HepG2 (cell line): ENCODE data around the gene SFTA2. TPM values are rescaled to one million over a fixed set of nuclear protein-coding genes. Genes with fewer than 3 reads are reported as not detected.

Experiments used
- FOXM1 ChIP-seq: sonication (generic); formaldehyde crosslinking; IDR thresholded peaks from 2 replicates; pipeline ENCODE4 v1.5.0; 2020; ENCODE audit warnings: missing genetic modification reagents
- GPN1 ChIP-seq: sonication (generic); formaldehyde crosslinking; IDR thresholded peaks from 2 replicates; pipeline ENCODE4 v1.5.1; 2020; ENCODE audit warnings: missing genetic modification reagents, borderline replicate concordance
- HMG20B ChIP-seq: conservative IDR thresholded peaks from 2 replicates; pipeline ENCODE4 v1.6.1; 2016; ENCODE audit warnings: missing genetic modification reagents, missing compliant biosample characterization
- HNF4A ChIP-seq: sonication (generic); formaldehyde crosslinking; IDR thresholded peaks from 2 replicates; pipeline ENCODE4 v1.4.0; 2020; ENCODE audit warnings: missing genetic modification reagents
- MEIS1 ChIP-seq: sonication (generic); formaldehyde crosslinking; IDR thresholded peaks from 2 replicates; pipeline ENCODE4 v1.9.0; 2021; ENCODE audit warnings: mild to moderate bottlenecking, missing genetic modification reagents, moderate library complexity, borderline replicate concordance
- MTF2 ChIP-seq: sonication (generic); formaldehyde crosslinking; IDR thresholded peaks from 2 replicates; pipeline ENCODE4 v1.5.0; 2020; ENCODE audit warnings: missing genetic modification reagents, borderline replicate concordance
- NFKB2 ChIP-seq: sonication (generic); formaldehyde crosslinking; IDR thresholded peaks from 2 replicates; pipeline ENCODE4 v1.4.0; 2020; ENCODE audit warnings: missing genetic modification reagents, borderline replicate concordance
- NFYB ChIP-seq: sonication (generic); formaldehyde crosslinking; IDR thresholded peaks from 2 replicates; pipeline ENCODE4 v1.4.0; 2020; ENCODE audit warnings: missing genetic modification reagents
- NONO ChIP-seq, 2 experiments: fragments of 450-650 bp in 1 of 2; sonication (generic) in 1 of 2; formaldehyde crosslinking in 1 of 2; IDR thresholded peaks in 1 of 2; conservative IDR thresholded peaks in 1 of 2; 2 replicates each; pipeline versions ENCODE4 v1.6.1 to v1.8.0; 2017 to 2022; ENCODE audit warnings: mild to moderate bottlenecking in 1 of 2, missing genetic modification reagents in 1 of 2, moderate library complexity in 1 of 2
- NPAS2 ChIP-seq: sonication (generic); formaldehyde crosslinking; IDR thresholded peaks from 2 replicates; pipeline ENCODE4 v1.8.0; 2022; ENCODE audit warnings: mild to moderate bottlenecking, missing genetic modification reagents, borderline replicate concordance
- RXRA ChIP-seq: sonication (generic); formaldehyde crosslinking; IDR thresholded peaks from 2 replicates; pipeline ENCODE4 v1.5.1; 2020; ENCODE audit warnings: missing genetic modification reagents
- SNAPC2 ChIP-seq: sonication (generic); formaldehyde crosslinking; IDR thresholded peaks from 2 replicates; pipeline ENCODE4 v1.8.1; 2022; ENCODE audit warnings: mild to moderate bottlenecking, missing genetic modification reagents
- SP1 ChIP-seq, 2 experiments: fragments of 450-650 bp in 1 of 2; sonication (generic) in 1 of 2; formaldehyde crosslinking in 1 of 2; IDR thresholded peaks; 2 replicates each; pipeline versions ENCODE4 v1.4.0 to v1.6.1; 2016 to 2020; ENCODE audit warnings: missing genetic modification reagents in 1 of 2
- TBX2 ChIP-seq: sonication (generic); formaldehyde crosslinking; IDR thresholded peaks from 2 replicates; pipeline ENCODE4 v1.5.0; 2020; ENCODE audit warnings: missing genetic modification reagents, mild to moderate bottlenecking, borderline replicate concordance
- THYN1 ChIP-seq: sonication (generic); formaldehyde crosslinking; IDR thresholded peaks from 2 replicates; pipeline ENCODE4 v1.8.1; 2023; ENCODE audit warnings: low read depth, mild to moderate bottlenecking, moderate library complexity, missing genetic modification reagents, borderline replicate concordance
- YEATS2 ChIP-seq: sonication (generic); formaldehyde crosslinking; IDR thresholded peaks from 2 replicates; pipeline ENCODE4 v1.4.0; 2020; ENCODE audit warnings: missing genetic modification reagents, borderline replicate concordance
- ZFAT ChIP-seq: sonication (generic); formaldehyde crosslinking; conservative IDR thresholded peaks from 2 replicates; pipeline ENCODE4 v1.8.1; 2023; ENCODE audit warnings: missing genetic modification reagents, inconsistent platforms
- ZNF160 ChIP-seq: sonication (generic); formaldehyde crosslinking; IDR thresholded peaks from 2 replicates; pipeline ENCODE4 v1.8.0; 2022; ENCODE audit warnings: mild to moderate bottlenecking, inconsistent platforms, missing genetic modification reagents
- ZNF260 ChIP-seq: sonication (generic); formaldehyde crosslinking; IDR thresholded peaks from 2 replicates; pipeline ENCODE4 v1.4.0; 2020; ENCODE audit warnings: missing genetic modification reagents, low read depth, mild to moderate bottlenecking, borderline replicate concordance
- ZNF496 ChIP-seq: sonication (generic); formaldehyde crosslinking; IDR thresholded peaks from 2 replicates; pipeline ENCODE4 v1.8.1; 2023; ENCODE audit warnings: mild to moderate bottlenecking, moderate library complexity, missing genetic modification reagents; ENCODE audit not compliant: insufficient replicate concordance
- ZNF570 ChIP-seq: sonication (generic); formaldehyde crosslinking; IDR thresholded peaks from 2 replicates; pipeline ENCODE4 v1.4.0; 2020; ENCODE audit warnings: mild to moderate bottlenecking, missing genetic modification reagents, borderline replicate concordance
- ZSCAN20 ChIP-seq: sonication (generic); formaldehyde crosslinking; IDR thresholded peaks from 2 replicates; pipeline ENCODE4 v1.4.0; 2020; ENCODE audit warnings: missing genetic modification reagents, mild to moderate bottlenecking, borderline replicate concordance
- ZSCAN29 ChIP-seq: sonication (generic); formaldehyde crosslinking; conservative IDR thresholded peaks from 2 replicates; pipeline ENCODE4 v1.4.0; 2020; ENCODE audit warnings: mild to moderate bottlenecking, missing genetic modification reagents
- polyA plus RNA-seq, 8 experiments: library from polyadenylated mRNA; depleted of rRNA in 3 of 8; stranded (reverse) in 7 of 8; unstranded in 1 of 8; fragments of >200 nt; fragmentation: Illumina TruSeq in 4 of 8; extraction: Trizol in 4 of 8; gene quantifications; 2 replicates each; pipeline versions ENCODE4 v1.2.1 to v1.2.3, GENCODE V29; 2011 to 2016; ENCODE audit warnings: low read depth in 4 of 8, missing spikeins in 1 of 8, mixed read lengths in 1 of 8; ENCODE audit not compliant: insufficient read depth in 1 of 8
- total RNA-seq, 5 experiments: library from RNA; depleted of rRNA; stranded (reverse); fragments of >200 nt; fragmentation: Illumina TruSeq; extraction: Trizol; gene quantifications; 2 replicates each; pipeline ENCODE4 v1.2.3, GENCODE V29; 2016; ENCODE audit warnings: low read depth in 1 of 5
- TF ChIP-seq, protein P1 (sequence below): sonication (generic); formaldehyde crosslinking; IDR thresholded peaks from 2 replicates; pipeline ENCODE4 v1.5.0; 2020; ENCODE audit warnings: mild to moderate bottlenecking, missing genetic modification reagents
- TF ChIP-seq, protein P2 (sequence below): IDR thresholded peaks from 2 replicates; pipeline ENCODE4 v1.6.1; 2016; ENCODE audit warnings: mild to moderate bottlenecking
- TF ChIP-seq, protein P3 (sequence below): sonication (generic); formaldehyde crosslinking; conservative IDR thresholded peaks from 2 replicates; pipeline ENCODE4 v1.5.0; 2020; ENCODE audit warnings: missing genetic modification reagents

The SFTA2 gene
- total and polyA plus RNA-seq, 2 of the 13 experiments (the other 11 are each of a cell fraction or from before 2014, with no cell fraction given): not detected

DNA sequence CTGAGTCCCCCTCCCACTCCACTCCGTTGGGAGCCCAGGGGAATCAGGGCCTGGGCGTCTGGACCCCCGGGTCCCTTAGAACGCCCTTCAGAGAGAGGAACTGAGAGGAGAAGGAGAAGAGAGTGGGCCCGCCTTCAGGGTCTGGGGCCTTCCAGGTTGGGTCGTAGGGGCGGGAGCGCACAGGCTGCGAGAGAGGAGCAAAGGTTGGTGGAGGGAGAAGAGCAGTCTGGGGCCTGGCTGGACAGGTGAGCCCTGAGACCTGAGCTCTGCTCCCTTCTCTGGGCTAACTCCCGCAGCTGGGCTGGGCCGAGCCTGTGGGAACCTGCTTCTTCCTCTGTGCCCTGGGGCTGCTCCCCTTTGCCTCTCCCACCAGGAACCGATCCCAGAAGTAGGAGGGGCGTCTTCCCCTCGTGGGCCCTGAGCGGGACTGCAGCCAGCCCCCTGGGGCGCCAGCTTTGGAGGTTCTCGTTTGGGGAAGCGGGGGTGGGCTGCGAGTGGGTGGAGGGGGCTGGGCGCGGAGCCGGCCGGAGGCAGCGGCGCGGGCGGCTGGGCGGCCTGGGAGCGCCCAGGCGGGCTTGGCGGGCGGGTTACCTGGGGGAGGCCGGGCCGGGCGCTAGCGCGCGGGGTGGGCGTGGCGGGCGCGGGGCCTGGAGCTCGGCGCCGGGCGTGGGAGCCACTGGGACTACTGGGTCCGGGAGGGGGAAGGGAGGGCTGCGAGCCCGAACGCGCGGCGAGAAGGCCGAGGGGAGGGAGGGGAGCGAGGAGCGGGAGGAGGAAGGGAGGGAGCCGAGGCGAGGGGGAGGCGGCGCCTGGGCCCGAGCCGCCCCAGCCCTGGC lies 48.1 kb downstream of the SFTA2 start, which contains the start of gene DDR1 (continued):
- TF ChIP-seq, protein P1, sequence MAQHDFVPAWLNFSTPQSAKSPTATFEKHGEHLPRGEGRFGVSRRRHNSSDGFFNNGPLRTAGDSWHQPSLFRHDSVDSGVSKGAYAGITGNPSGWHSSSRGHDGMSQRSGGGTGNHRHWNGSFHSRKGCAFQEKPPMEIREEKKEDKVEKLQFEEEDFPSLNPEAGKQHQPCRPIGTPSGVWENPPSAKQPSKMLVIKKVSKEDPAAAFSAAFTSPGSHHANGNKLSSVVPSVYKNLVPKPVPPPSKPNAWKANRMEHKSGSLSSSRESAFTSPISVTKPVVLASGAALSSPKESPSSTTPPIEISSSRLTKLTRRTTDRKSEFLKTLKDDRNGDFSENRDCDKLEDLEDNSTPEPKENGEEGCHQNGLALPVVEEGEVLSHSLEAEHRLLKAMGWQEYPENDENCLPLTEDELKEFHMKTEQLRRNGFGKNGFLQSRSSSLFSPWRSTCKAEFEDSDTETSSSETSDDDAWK (CRISPR knock-in tag): no peak
- no peak for TF ChIP-seq MEIS1 (CRISPR knock-in tag)
- no peak; the same call in 1 of the 2 replicates for TF ChIP-seq SNAPC2 (CRISPR knock-in tag)
- no peak for TF ChIP-seq FOXM1 (CRISPR knock-in tag)
- no peak for TF ChIP-seq ZNF496
- TF ChIP-seq ZSCAN20 (CRISPR knock-in tag): no peak; the same call in 1 of the 2 replicates
- TF ChIP-seq SP1 (IDR thresholded peaks at IDR 0.05): no peak
- no peak for TF ChIP-seq SP1 (CRISPR knock-in tag; IDR thresholded peaks at IDR 0.05)
- TF ChIP-seq, protein P2, sequence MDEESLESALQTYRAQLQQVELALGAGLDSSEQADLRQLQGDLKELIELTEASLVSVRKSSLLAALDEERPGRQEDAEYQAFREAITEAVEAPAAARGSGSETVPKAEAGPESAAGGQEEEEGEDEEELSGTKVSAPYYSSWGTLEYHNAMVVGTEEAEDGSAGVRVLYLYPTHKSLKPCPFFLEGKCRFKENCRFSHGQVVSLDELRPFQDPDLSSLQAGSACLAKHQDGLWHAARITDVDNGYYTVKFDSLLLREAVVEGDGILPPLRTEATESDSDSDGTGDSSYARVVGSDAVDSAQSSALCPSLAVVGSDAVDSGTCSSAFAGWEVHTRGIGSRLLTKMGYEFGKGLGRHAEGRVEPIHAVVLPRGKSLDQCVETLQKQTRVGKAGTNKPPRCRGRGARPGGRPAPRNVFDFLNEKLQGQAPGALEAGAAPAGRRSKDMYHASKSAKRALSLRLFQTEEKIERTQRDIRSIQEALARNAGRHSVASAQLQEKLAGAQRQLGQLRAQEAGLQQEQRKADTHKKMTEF (CRISPR knock-in tag): no peak
- no peak for TF ChIP-seq YEATS2 (CRISPR knock-in tag)
- no peak for TF ChIP-seq NPAS2 (CRISPR knock-in tag)
- TF ChIP-seq NONO (IDR thresholded peaks at IDR 0.05): no peak
- no peak for TF ChIP-seq NONO (CRISPR knock-in tag; conservative IDR thresholded peaks at IDR 0.05)
- no peak for TF ChIP-seq MTF2 (CRISPR knock-in tag)
- no peak for TF ChIP-seq GPN1 (CRISPR knock-in tag)
- no peak for TF ChIP-seq NFYB
- TF ChIP-seq THYN1: no peak
- TF ChIP-seq ZNF570 (CRISPR knock-in tag): no peak
- 0 out of 2 replicates have a peak, but pooled peaks have one; percentile 53 for TF ChIP-seq ZNF160
- no peak for TF ChIP-seq ZNF260
- TF ChIP-seq NFKB2 (CRISPR knock-in tag): 0 out of 2 replicates have a peak, but pooled peaks have one; percentile 33
- TF ChIP-seq, protein P3, sequence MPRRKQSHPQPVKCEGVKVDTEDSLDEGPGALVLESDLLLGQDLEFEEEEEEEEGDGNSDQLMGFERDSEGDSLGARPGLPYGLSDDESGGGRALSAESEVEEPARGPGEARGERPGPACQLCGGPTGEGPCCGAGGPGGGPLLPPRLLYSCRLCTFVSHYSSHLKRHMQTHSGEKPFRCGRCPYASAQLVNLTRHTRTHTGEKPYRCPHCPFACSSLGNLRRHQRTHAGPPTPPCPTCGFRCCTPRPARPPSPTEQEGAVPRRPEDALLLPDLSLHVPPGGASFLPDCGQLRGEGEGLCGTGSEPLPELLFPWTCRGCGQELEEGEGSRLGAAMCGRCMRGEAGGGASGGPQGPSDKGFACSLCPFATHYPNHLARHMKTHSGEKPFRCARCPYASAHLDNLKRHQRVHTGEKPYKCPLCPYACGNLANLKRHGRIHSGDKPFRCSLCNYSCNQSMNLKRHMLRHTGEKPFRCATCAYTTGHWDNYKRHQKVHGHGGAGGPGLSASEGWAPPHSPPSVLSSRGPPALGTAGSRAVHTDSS (CRISPR knock-in tag): no peak
- TF ChIP-seq HMG20B (CRISPR knock-in tag): no peak
- 0 out of 2 replicates have a peak, but pooled peaks have one; percentile 52 for TF ChIP-seq ZSCAN29 (CRISPR knock-in tag)
- no peak for TF ChIP-seq RXRA (CRISPR knock-in tag)
- TF ChIP-seq TBX2 (CRISPR knock-in tag): 0 out of 2 replicates have a peak, but pooled peaks have one; percentile 22
- no peak for TF ChIP-seq ZFAT
- TF ChIP-seq HNF4A (CRISPR knock-in tag): peak; percentile 63; the same call in 1 of the 2 replicates
